Measurements from ENCODE around the gene KLF3.

KLF3 gene

DNA sequence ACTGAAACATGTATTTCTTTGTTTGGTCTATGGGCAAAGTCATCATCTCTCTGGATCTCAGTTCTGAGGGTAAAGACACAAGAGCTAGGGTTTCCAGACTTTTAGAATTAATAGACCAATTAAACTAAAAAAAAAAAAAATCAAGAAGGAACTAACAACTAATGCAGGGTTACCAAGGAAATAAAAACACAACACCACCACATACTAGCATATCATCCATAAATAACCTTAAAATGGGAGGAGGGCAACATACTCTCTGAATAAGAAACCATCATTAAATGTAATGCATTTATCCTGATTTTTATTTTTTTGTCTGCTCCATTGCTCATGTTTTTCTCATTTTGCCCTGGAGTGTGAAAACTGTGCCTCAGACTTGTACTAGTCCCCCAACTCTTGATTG, 33.5 kb upstream of the KLF3 start:
- no peaks in the 10 kb centered on the region for H3K79me2 ChIP-seq (ENCODE audit: low read length)
- H3K4me2 ChIP-seq (ENCODE audit: low read depth, low read length) = no peak overlapping the region
- no peak for DNase-seq
- H3K9ac ChIP-seq (ENCODE audit: low read length) = no peak overlapping the region
- no peaks in the 10 kb centered on the region for H3K27me3 ChIP-seq (replicated peaks; ENCODE audit: insufficient read depth, low read length)
- H2AFZ ChIP-seq (ENCODE audit: low read length) = no peak overlapping the region
- H3K36me3 ChIP-seq (replicated peaks; ENCODE audit: insufficient read depth, low read length) = no peaks in the 10 kb centered on the region
- H3K9me2 ChIP-seq (replicated peaks; ENCODE audit: insufficient read depth, low read length) = no peaks in the 10 kb centered on the region
- TF ChIP-seq EZH2 (optimal IDR thresholded peaks at IDR 0.05; ENCODE audit: low read depth, low read length) = no peak
- TF ChIP-seq EZH2phosphoT487 (IDR thresholded peaks at IDR 0.05; ENCODE audit: low read length) = no peak
- H3K4me3 ChIP-seq (ENCODE audit: low read length) = no peak overlapping the region
- no peaks in the 10 kb centered on the region for H3F3A ChIP-seq (ENCODE audit: insufficient read depth, low read length)
- no peaks in the 10 kb centered on the region for H3K9me3 ChIP-seq (replicated peaks; ENCODE audit: insufficient read depth, low read length)
- no peak overlapping the region for H3K27ac ChIP-seq (ENCODE audit: low read length)
- no peaks in the 10 kb centered on the region for H4K20me1 ChIP-seq (ENCODE audit: insufficient read depth, low read length)
- no peaks in the 10 kb centered on the region for H3K4me1 ChIP-seq (ENCODE audit: low read length)

DNA sequence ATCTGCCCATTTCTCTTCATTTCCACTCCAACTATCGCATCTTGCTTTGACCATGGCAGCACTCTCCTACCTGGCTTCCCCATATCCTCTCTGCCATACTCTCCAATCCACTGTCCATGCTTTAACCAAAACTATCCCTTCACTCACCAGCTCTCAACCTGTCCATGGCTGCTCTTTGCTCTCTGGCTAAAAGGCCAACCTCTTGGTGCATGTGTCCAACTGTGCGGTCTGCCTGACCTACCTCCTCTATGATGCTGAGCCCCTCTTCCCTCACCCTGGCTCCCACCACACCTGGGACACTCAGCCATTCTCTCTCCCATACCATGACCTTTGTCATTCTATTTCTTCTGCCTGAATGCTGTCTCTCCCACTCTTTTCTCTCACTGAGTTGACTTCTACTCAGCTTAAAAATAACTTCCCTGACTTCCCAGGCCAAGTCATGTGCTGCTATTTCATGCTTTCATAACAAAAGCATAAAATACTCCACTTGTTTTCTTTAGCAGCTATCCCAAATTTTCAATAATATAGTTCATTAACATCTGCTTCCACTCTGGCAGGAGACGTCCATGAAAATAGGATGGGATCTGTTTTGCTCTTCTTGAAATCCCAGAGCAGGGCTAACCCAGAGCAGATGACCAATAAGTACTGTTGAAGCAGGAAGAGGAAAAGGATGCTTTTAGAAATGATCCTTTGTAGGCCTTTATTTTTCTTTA, 29.8 kb upstream of the KLF3 start:
- Histone ChIP-seq H3K9me3 (replicated peaks; ENCODE audit: insufficient read depth, low read length) (no peaks in the 10 kb centered on the region), H2AFZ (ENCODE audit: low read length) (no peak overlapping the region)

DNA sequence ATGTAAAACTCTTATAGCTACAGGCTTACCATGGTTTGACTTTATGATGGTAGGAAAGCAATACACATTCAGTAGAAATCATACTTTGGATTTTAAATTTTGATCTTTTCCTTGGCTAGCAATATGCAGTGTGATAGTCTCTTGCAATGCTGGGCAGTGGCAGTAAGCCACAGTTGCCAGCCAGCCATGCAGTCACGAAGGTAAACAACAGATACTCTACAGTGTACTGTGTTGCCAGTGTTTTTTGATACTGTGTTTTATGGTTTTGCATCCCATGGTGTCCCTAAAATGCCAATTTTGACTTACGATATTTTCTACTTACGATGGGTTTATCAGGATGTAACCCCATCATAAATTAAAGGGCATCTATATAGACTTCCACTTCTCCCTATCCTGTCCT, 24.8 kb upstream of the KLF3 start:
- no peaks in the 10 kb centered on the region for H3K27me3 ChIP-seq (replicated peaks; ENCODE audit: insufficient read depth, low read length)
- H2AFZ ChIP-seq (ENCODE audit: low read length) = no peak overlapping the region
- no peaks in the 10 kb centered on the region for H3K9me2 ChIP-seq (replicated peaks; ENCODE audit: insufficient read depth, low read length)
- no peaks in the 10 kb centered on the region for H3K9me3 ChIP-seq (replicated peaks; ENCODE audit: insufficient read depth, low read length)
- no peaks in the 10 kb centered on the region for H3F3A ChIP-seq (ENCODE audit: insufficient read depth, low read length)
- H3K9ac ChIP-seq (ENCODE audit: low read length) = no peak overlapping the region
- H3K4me1 ChIP-seq (ENCODE audit: low read length) = no peaks in the 10 kb centered on the region
- H3K4me2 ChIP-seq (ENCODE audit: low read depth, low read length) = no peak overlapping the region
- TF ChIP-seq, protein P1, sequence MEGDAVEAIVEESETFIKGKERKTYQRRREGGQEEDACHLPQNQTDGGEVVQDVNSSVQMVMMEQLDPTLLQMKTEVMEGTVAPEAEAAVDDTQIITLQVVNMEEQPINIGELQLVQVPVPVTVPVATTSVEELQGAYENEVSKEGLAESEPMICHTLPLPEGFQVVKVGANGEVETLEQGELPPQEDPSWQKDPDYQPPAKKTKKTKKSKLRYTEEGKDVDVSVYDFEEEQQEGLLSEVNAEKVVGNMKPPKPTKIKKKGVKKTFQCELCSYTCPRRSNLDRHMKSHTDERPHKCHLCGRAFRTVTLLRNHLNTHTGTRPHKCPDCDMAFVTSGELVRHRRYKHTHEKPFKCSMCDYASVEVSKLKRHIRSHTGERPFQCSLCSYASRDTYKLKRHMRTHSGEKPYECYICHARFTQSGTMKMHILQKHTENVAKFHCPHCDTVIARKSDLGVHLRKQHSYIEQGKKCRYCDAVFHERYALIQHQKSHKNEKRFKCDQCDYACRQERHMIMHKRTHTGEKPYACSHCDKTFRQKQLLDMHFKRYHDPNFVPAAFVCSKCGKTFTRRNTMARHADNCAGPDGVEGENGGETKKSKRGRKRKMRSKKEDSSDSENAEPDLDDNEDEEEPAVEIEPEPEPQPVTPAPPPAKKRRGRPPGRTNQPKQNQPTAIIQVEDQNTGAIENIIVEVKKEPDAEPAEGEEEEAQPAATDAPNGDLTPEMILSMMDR (IDR thresholded peaks at IDR 0.05; ENCODE audit: low read length) = no peak
- no peak for TF ChIP-seq EZH2 (optimal IDR thresholded peaks at IDR 0.05; ENCODE audit: low read depth, low read length)
- TF ChIP-seq EZH2phosphoT487 (IDR thresholded peaks at IDR 0.05; ENCODE audit: low read length) = no peak
- no peak overlapping the region for H3K4me3 ChIP-seq (ENCODE audit: low read length)
- H4K20me1 ChIP-seq (ENCODE audit: insufficient read depth, low read length) = no peaks in the 10 kb centered on the region
- no peak overlapping the region for H3K27ac ChIP-seq (ENCODE audit: low read length)
- DNase-seq = no peak
- no peaks in the 10 kb centered on the region for H3K36me3 ChIP-seq (replicated peaks; ENCODE audit: insufficient read depth, low read length)
- no peaks in the 10 kb centered on the region for H3K79me2 ChIP-seq (ENCODE audit: low read length)

More for the DNA sequence above, 29.8 kb upstream of the KLF3 start:
- no peaks in the 10 kb centered on the region for H3F3A ChIP-seq (ENCODE audit: insufficient read depth, low read length)
- H3K9ac ChIP-seq (ENCODE audit: low read length) = no peak overlapping the region
- no peak for DNase-seq
- no peaks in the 10 kb centered on the region for H4K20me1 ChIP-seq (ENCODE audit: insufficient read depth, low read length)
- TF ChIP-seq EZH2 (optimal IDR thresholded peaks at IDR 0.05; ENCODE audit: low read depth, low read length) (no peak), EZH2phosphoT487 (IDR thresholded peaks at IDR 0.05; ENCODE audit: low read length) (no peak)
- TF ChIP-seq, protein P1 (IDR thresholded peaks at IDR 0.05; ENCODE audit: low read length) = no peak
- no peak overlapping the region for H3K27ac ChIP-seq (ENCODE audit: low read length)
- H3K9me2 ChIP-seq (replicated peaks; ENCODE audit: insufficient read depth, low read length) = no peaks in the 10 kb centered on the region
- no peak overlapping the region for H3K4me3 ChIP-seq (ENCODE audit: low read length)
- H3K79me2 ChIP-seq (ENCODE audit: low read length) = no peaks in the 10 kb centered on the region
- H3K36me3 ChIP-seq (replicated peaks; ENCODE audit: insufficient read depth, low read length) = no peaks in the 10 kb centered on the region
- H3K4me2 ChIP-seq (ENCODE audit: low read depth, low read length) = no peak overlapping the region
- no peaks in the 10 kb centered on the region for H3K27me3 ChIP-seq (replicated peaks; ENCODE audit: insufficient read depth, low read length)
- H3K4me1 ChIP-seq (ENCODE audit: low read length) = no peaks in the 10 kb centered on the region

DNA sequence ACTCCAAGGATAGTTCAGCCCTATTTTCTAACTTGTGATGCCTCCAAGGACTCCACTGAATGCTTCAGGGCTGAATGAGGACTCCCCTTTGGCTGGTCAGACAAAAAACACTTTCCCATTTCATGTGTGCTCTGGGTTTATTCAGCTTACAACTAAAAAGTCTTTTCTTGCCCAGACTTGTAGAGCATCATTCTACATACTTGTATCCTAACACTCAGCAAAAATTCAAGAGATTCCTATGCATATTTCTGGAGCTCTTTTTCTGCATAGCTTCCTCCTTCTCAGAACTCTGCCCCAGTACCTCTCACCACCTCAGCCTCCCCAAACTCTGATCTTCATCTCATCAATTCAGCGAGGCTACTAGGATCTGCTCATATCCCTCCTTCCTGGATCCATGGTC, 22.2 kb upstream of the KLF3 start:
- DNase-seq = no peak
- Histone ChIP-seq H2AFZ (ENCODE audit: low read length) (no peak overlapping the region), H3K4me2 (ENCODE audit: low read depth, low read length) (no peak overlapping the region), H3K36me3 (replicated peaks; ENCODE audit: insufficient read depth, low read length) (no peaks in the 10 kb centered on the region), H3K9ac (ENCODE audit: low read length) (no peak overlapping the region), H3K27me3 (replicated peaks; ENCODE audit: insufficient read depth, low read length) (no peaks in the 10 kb centered on the region), H3K9me3 (replicated peaks; ENCODE audit: insufficient read depth, low read length) (no peaks in the 10 kb centered on the region), H4K20me1 (ENCODE audit: insufficient read depth, low read length) (no peaks in the 10 kb centered on the region), H3F3A (ENCODE audit: insufficient read depth, low read length) (no peaks in the 10 kb centered on the region), H3K4me3 (ENCODE audit: low read length) (no peak overlapping the region), H3K4me1 (ENCODE audit: low read length) (no peaks in the 10 kb centered on the region), H3K27ac (ENCODE audit: low read length) (no peak overlapping the region), H3K9me2 (replicated peaks; ENCODE audit: insufficient read depth, low read length) (no peaks in the 10 kb centered on the region), H3K79me2 (ENCODE audit: low read length) (no peaks in the 10 kb centered on the region)
- TF ChIP-seq, protein P1 (IDR thresholded peaks at IDR 0.05; ENCODE audit: low read length) = no peak
- no peak for TF ChIP-seq EZH2 (optimal IDR thresholded peaks at IDR 0.05; ENCODE audit: low read depth, low read length)
- TF ChIP-seq EZH2phosphoT487 (IDR thresholded peaks at IDR 0.05; ENCODE audit: low read length) = no peak
